ENCODE measurements around the gene SHB.

Gene SHB

DNA sequence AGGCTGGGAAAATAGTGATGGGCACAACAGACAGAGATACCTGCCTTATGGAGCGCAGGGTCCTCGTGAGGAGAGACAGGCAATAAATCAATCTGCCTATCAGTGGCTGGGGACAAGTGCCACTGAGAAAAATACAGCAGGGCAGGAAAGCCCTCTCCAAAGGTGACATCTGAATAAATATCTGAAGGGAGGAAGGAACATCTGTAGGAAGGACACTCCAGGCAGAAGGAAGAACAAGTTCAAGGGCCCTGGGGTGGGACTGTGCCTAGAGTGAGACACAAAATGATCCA, 111.4 kb downstream of the SHB start:
- H3K14ac ChIP-seq (ENCODE audit: low read length in 2 of 2) = no peak overlapping the region
- no peak overlapping the region for H3K9ac ChIP-seq (ENCODE audit: low read length)
- H3K18ac ChIP-seq (ENCODE audit: low read depth in 1 of 2, low read length in 2 of 2) = peak overlapping the region in 1 of 2 experiments; percentile 16
- H2AK5ac ChIP-seq (ENCODE audit: low read length, severe bottlenecking) = no peak overlapping the region
- peaks cover 54% of the 10 kb centered on the region for H3K4me1 ChIP-seq (ENCODE audit: control insufficient read depth, insufficient read depth, low read depth, low read length)
- no peak overlapping the region for H3K4me2 ChIP-seq (ENCODE audit: low read length, poor library complexity, severe bottlenecking)
- H2AFZ ChIP-seq (ENCODE audit: low read depth, low read length) = no peak overlapping the region
- H2BK5ac ChIP-seq (ENCODE audit: low read depth, low read length, poor library complexity, severe bottlenecking) = no peak overlapping the region
- 91% methylated on average over 2 of the region's 2 CpGs for WGBS
- H3K27me3 ChIP-seq (ENCODE audit: control insufficient read depth in 1 of 2, insufficient read depth in 1 of 2, low read length in 2 of 2) = no peaks in the 10 kb centered on the region
- H2BK12ac ChIP-seq (ENCODE audit: low read length in 2 of 2) = peak overlapping the region in 1 of 2 experiments; percentile 30
- H4K8ac ChIP-seq (ENCODE audit: low read length) = peak overlapping the region; percentile 31
- H3K4ac ChIP-seq (ENCODE audit: low read depth in 1 of 2, low read length in 2 of 2) = peak overlapping the region in 1 of 2 experiments; percentile 17
- H3K36me3 ChIP-seq (ENCODE audit: control insufficient read depth in 1 of 2, insufficient read depth in 2 of 2, low read depth in 1 of 2, low read length in 2 of 2) = peaks cover 21 to 74% of the 10 kb centered on the region in 2 experiments
- H2BK15ac ChIP-seq (ENCODE audit: low read depth, poor library complexity, severe bottlenecking) = no peak overlapping the region
- no peaks in the 10 kb centered on the region for H3K9me3 ChIP-seq (ENCODE audit: control insufficient read depth, low read length)
- peaks cover 46% of the 10 kb centered on the region for H3K79me1 ChIP-seq (replicated peaks; ENCODE audit: low read length, poor library complexity, severe bottlenecking)
- H4K91ac ChIP-seq (ENCODE audit: low read length) = no peak overlapping the region
- H3K27ac ChIP-seq (ENCODE audit: low read length, poor library complexity, severe bottlenecking) = no peak overlapping the region
- no peak overlapping the region for H3K4me3 ChIP-seq (ENCODE audit: insufficient read depth in 1 of 2, low read depth in 1 of 2, low read length in 2 of 2)
- peak overlapping the region in 1 of 2 experiments; percentile 62 for H3K23ac ChIP-seq (ENCODE audit: low read length in 2 of 2)
- no peak for DNase-seq
- H2BK120ac ChIP-seq (ENCODE audit: low read depth, low read length) = no peak overlapping the region

DNA sequence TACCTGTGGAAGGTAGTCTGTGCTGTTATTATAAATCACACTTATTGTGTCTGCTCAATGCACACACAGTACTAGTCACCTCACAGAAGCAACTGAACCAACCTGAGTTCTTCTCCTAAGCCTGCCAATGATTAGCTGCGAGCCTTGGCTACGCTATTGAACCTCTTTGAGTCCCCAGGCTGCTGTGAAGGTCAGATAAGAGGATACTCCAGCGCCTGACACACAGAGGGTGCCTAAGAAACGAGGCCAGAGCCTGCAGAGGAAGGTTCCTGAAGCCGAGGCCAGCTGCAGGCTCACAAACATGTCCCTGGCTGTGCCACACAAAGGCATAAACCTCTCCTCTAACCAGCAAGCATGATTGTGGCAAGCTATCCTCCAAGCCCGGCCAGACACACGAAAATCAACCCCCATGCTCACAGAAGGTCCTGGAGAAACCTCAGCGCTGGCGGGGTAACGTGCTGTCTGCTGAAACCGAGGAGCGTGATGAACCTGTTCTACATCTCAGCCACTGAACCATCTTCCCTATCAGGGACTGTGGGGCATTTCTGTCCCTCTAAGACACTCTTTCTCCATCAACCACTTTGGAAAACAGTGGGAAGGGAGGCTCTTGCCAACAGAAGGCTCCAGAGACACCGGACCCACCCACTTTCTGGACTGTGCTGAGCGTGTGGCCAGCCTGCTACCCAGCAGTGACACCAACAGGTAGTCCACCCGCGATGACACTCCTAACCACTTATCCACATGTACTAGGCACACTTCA, 111.9 kb downstream of the SHB start:
- H3K4me2 ChIP-seq (ENCODE audit: low read length, poor library complexity, severe bottlenecking) = no peak overlapping the region
- 93% methylated on average over 16 of the region's 16 CpGs for WGBS
- DNase-seq = no peak

DNA sequence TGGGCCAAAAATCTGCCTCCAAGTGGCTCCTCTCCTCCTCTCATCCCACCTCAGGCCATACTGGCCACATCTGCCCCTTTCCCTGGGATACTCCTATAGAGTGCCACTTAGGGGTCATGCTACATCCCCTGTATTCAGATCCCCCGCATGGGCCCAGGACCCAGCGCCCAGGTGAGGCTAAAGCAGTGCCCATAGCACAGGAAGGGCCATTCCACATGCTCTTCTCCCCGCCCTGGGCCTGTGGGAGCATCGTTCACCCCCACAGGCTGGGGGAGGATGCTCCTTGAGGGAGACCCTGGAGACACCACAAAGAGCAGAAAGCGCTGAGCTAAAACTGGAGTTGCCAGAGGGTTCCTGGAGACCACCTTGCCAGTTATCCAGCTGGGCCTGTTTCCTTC, 112.6 kb downstream of the SHB start:
- Histone ChIP-seq H4K91ac (ENCODE audit: low read length) (no peak overlapping the region), H3K4me1 (ENCODE audit: control insufficient read depth, insufficient read depth, low read depth, low read length) (peaks cover 58% of the 10 kb centered on the region), H2AFZ (ENCODE audit: low read depth, low read length) (no peak overlapping the region), H3K9ac (ENCODE audit: low read length) (no peak overlapping the region), H2BK5ac (ENCODE audit: low read depth, low read length, poor library complexity, severe bottlenecking) (no peak overlapping the region), H3K18ac (ENCODE audit: low read depth in 1 of 2, low read length in 2 of 2) (no peak overlapping the region), H3K9me3 (ENCODE audit: control insufficient read depth, low read length) (no peaks in the 10 kb centered on the region), H3K36me3 (ENCODE audit: control insufficient read depth in 1 of 2, insufficient read depth in 2 of 2, low read depth in 1 of 2, low read length in 2 of 2) (peaks cover 21 to 79% of the 10 kb centered on the region in 2 experiments), H3K27ac (ENCODE audit: low read length, poor library complexity, severe bottlenecking) (peak overlapping the region; percentile 10), H2BK12ac (ENCODE audit: low read length in 2 of 2) (peak overlapping the region in 1 of 2 experiments; percentile 52), H3K4ac (ENCODE audit: low read depth in 1 of 2, low read length in 2 of 2) (no peak overlapping the region), H3K27me3 (ENCODE audit: control insufficient read depth in 1 of 2, insufficient read depth in 1 of 2, low read length in 2 of 2) (no peaks in the 10 kb centered on the region), H2AK5ac (ENCODE audit: low read length, severe bottlenecking) (peak overlapping the region; percentile 86), H3K23ac (ENCODE audit: low read length in 2 of 2) (no peak overlapping the region), H3K4me3 (ENCODE audit: insufficient read depth in 1 of 2, low read depth in 1 of 2, low read length in 2 of 2) (no peak overlapping the region), H3K79me1 (replicated peaks; ENCODE audit: low read length, poor library complexity, severe bottlenecking) (peaks cover 44% of the 10 kb centered on the region), H3K4me2 (ENCODE audit: low read length, poor library complexity, severe bottlenecking) (no peak overlapping the region), H2BK120ac (ENCODE audit: low read depth, low read length) (no peak overlapping the region), H3K14ac (ENCODE audit: low read length in 2 of 2) (no peak overlapping the region), H2BK15ac (ENCODE audit: low read depth, poor library complexity, severe bottlenecking) (peak overlapping the region; percentile 73), H4K8ac (ENCODE audit: low read length) (peak overlapping the region; percentile 8)
- no peak for DNase-seq
- WGBS = 93% methylated on average over 5 of the region's 5 CpGs

More for the DNA sequence above, 111.9 kb downstream of the SHB start:
- no peak overlapping the region for H3K4me3 ChIP-seq (ENCODE audit: insufficient read depth in 1 of 2, low read depth in 1 of 2, low read length in 2 of 2)
- peaks cover 54% of the 10 kb centered on the region for H3K4me1 ChIP-seq (ENCODE audit: control insufficient read depth, insufficient read depth, low read depth, low read length)
- H3K79me1 ChIP-seq (replicated peaks; ENCODE audit: low read length, poor library complexity, severe bottlenecking) = peaks cover 50% of the 10 kb centered on the region
- peak overlapping the region; percentile 31 for H4K8ac ChIP-seq (ENCODE audit: low read length)
- peak overlapping the region; percentile 1 for H2AK5ac ChIP-seq (ENCODE audit: low read length, severe bottlenecking)
- no peak overlapping the region for H3K9ac ChIP-seq (ENCODE audit: low read length)
- peak overlapping the region in 1 of 2 experiments; percentile 62 for H3K23ac ChIP-seq (ENCODE audit: low read length in 2 of 2)
- H3K4ac ChIP-seq (ENCODE audit: low read depth in 1 of 2, low read length in 2 of 2) = peak overlapping the region in 1 of 2 experiments; percentile 17
- H2BK15ac ChIP-seq (ENCODE audit: low read depth, poor library complexity, severe bottlenecking) = no peak overlapping the region
- no peaks in the 10 kb centered on the region for H3K27me3 ChIP-seq (ENCODE audit: control insufficient read depth in 1 of 2, insufficient read depth in 1 of 2, low read length in 2 of 2)
- no peak overlapping the region for H3K14ac ChIP-seq (ENCODE audit: low read length in 2 of 2)
- H3K9me3 ChIP-seq (ENCODE audit: control insufficient read depth, low read length) = no peaks in the 10 kb centered on the region
- peak overlapping the region in 1 of 2 experiments; percentile 19 for H3K18ac ChIP-seq (ENCODE audit: low read depth in 1 of 2, low read length in 2 of 2)
- no peak overlapping the region for H4K91ac ChIP-seq (ENCODE audit: low read length)
- peaks cover 21 to 77% of the 10 kb centered on the region in 2 experiments for H3K36me3 ChIP-seq (ENCODE audit: control insufficient read depth in 1 of 2, insufficient read depth in 2 of 2, low read depth in 1 of 2, low read length in 2 of 2)
- H3K27ac ChIP-seq (ENCODE audit: low read length, poor library complexity, severe bottlenecking) = no peak overlapping the region
- H2AFZ ChIP-seq (ENCODE audit: low read depth, low read length) = no peak overlapping the region
- H2BK5ac ChIP-seq (ENCODE audit: low read depth, low read length, poor library complexity, severe bottlenecking) = no peak overlapping the region
- H2BK120ac ChIP-seq (ENCODE audit: low read depth, low read length) = no peak overlapping the region
- H2BK12ac ChIP-seq (ENCODE audit: low read length in 2 of 2) = peak overlapping the region in 1 of 2 experiments; percentile 30

DNA sequence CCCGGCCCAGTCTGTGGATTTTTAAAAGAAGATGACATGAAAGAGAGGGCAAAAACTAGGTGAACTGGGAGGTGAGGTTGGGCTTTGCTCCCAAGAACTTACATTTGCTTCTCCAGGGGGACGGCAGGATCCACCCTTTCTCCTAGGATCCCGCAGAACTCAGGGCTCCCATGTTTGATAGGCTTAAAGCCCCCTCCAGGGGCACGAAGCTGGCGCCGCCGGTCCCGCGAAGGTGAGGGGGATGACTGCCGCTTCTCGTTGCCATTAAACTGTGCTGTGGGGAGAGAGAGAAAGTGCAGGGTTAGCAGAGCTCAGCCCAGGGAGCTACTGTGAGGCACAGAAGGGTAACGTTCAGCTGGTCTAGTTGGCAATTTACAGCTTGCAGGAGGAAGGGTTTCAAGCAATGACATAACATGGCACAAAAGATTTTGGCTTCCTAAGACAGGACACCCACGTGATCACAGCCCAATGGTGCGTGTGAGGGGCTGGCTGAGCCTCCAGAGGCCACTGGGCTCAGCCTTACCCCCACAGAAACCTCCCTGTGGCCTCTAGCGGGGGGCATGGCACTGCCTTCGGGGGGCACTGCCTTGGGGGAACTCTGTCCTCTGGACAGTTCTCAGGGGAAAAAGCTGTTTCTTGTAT, 113.1 kb downstream of the SHB start:
- H3K27me3 ChIP-seq (ENCODE audit: control insufficient read depth in 1 of 2, insufficient read depth in 1 of 2, low read length in 2 of 2) = no peaks in the 10 kb centered on the region
- H3K9me3 ChIP-seq (ENCODE audit: control insufficient read depth, low read length) = no peaks in the 10 kb centered on the region
- H3K4ac ChIP-seq (ENCODE audit: low read depth in 1 of 2, low read length in 2 of 2) = peak overlapping the region in 1 of 2 experiments; percentile 5
- no peak for DNase-seq
- H3K18ac ChIP-seq (ENCODE audit: low read depth in 1 of 2, low read length in 2 of 2) = no peak overlapping the region
- H4K8ac ChIP-seq (ENCODE audit: low read length) = no peak overlapping the region
- peak overlapping the region in 1 of 2 experiments; percentile 10 for H2BK12ac ChIP-seq (ENCODE audit: low read length in 2 of 2)
- 98% methylated on average over 16 of the region's 16 CpGs for WGBS
- H3K4me1 ChIP-seq (ENCODE audit: control insufficient read depth, insufficient read depth, low read depth, low read length) = peaks cover 59% of the 10 kb centered on the region
- H4K91ac ChIP-seq (ENCODE audit: low read length) = peak overlapping the region; percentile 57
- H3K14ac ChIP-seq (ENCODE audit: low read length in 2 of 2) = peak overlapping the region in 1 of 2 experiments; percentile 55
- no peak overlapping the region for H3K4me3 ChIP-seq (ENCODE audit: insufficient read depth in 1 of 2, low read depth in 1 of 2, low read length in 2 of 2)
- H3K9ac ChIP-seq (ENCODE audit: low read length) = no peak overlapping the region
- no peak overlapping the region for H2AK5ac ChIP-seq (ENCODE audit: low read length, severe bottlenecking)
- peaks cover 21 to 79% of the 10 kb centered on the region in 2 experiments for H3K36me3 ChIP-seq (ENCODE audit: control insufficient read depth in 1 of 2, insufficient read depth in 2 of 2, low read depth in 1 of 2, low read length in 2 of 2)
- H2BK5ac ChIP-seq (ENCODE audit: low read depth, low read length, poor library complexity, severe bottlenecking) = no peak overlapping the region
- H3K23ac ChIP-seq (ENCODE audit: low read length in 2 of 2) = no peak overlapping the region
- no peak overlapping the region for H2AFZ ChIP-seq (ENCODE audit: low read depth, low read length)
- peak overlapping the region; percentile 10 for H3K27ac ChIP-seq (ENCODE audit: low read length, poor library complexity, severe bottlenecking)
- no peak overlapping the region for H3K4me2 ChIP-seq (ENCODE audit: low read length, poor library complexity, severe bottlenecking)
- H2BK15ac ChIP-seq (ENCODE audit: low read depth, poor library complexity, severe bottlenecking) = peak overlapping the region; percentile 73
- no peak overlapping the region for H2BK120ac ChIP-seq (ENCODE audit: low read depth, low read length)
- peaks cover 40% of the 10 kb centered on the region for H3K79me1 ChIP-seq (replicated peaks; ENCODE audit: low read length, poor library complexity, severe bottlenecking)

Data from mesenchymal stem cell (in vitro differentiated cells and primary cell).